ENCODE data around the gene STX8.
A peak's percentile ranks its signal among the peaks of the same experiment; 100 is the strongest.
"Not testable (repeated sequence)": the region's sequence is repeated elsewhere in the genome, so short reads cannot be mapped to it uniquely, and the experiment has no call there.

Gene STX8

DNA sequence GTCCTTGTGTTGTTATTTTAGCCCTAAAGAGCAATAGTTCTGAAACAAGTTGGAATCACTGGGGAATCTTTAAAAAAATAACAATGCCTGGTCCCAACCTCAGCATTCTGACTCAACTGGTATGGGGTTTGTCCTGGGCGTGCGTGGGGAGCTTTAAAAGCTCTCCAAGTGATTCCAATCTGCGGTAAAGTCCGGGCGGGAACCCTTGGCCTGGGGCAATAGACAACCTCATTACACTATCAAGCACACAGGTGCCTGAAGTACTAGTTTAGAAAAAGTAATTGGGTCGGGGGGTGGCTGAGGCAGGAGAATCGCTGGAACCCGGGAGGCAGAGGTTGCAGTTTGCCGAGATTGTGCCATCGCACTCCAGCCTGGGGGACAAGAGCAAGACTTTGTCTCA lies 4.4 kb downstream of the STX8 start:
- ATAC-seq (ENCODE audit: low read depth) = no peak
- no peak for DNase-seq (ENCODE audit: low spot score in 2 of 2)
- H3K4me3 Mint-ChIP-seq = no peak overlapping the region
- H3K9me3 Mint-ChIP-seq = peaks cover 1% of the 10 kb centered on the region
- peaks cover 16% of the 10 kb centered on the region for H3K36me3 Mint-ChIP-seq
- H3K27ac Mint-ChIP-seq = no peak overlapping the region
- H3K27me3 Mint-ChIP-seq = no peaks in the 10 kb centered on the region
- H3K4me1 Mint-ChIP-seq = peaks cover 12% of the 10 kb centered on the region

GRCh38 chr17:9568957-9569588 lies 6.5 kb downstream of the STX8 start:
- DNase-seq (ENCODE audit: low spot score in 2 of 2) = no peak
- no peaks in the 10 kb centered on the region for H3K27me3 Mint-ChIP-seq
- H3K27ac Mint-ChIP-seq = no peak overlapping the region
- H3K36me3 Mint-ChIP-seq = peaks cover 26% of the 10 kb centered on the region
- H3K4me3 Mint-ChIP-seq = no peak overlapping the region
- H3K4me1 Mint-ChIP-seq = peaks cover 19% of the 10 kb centered on the region
- H3K9me3 Mint-ChIP-seq = peaks cover 2% of the 10 kb centered on the region
- no peak for ATAC-seq (ENCODE audit: low read depth)

DNA sequence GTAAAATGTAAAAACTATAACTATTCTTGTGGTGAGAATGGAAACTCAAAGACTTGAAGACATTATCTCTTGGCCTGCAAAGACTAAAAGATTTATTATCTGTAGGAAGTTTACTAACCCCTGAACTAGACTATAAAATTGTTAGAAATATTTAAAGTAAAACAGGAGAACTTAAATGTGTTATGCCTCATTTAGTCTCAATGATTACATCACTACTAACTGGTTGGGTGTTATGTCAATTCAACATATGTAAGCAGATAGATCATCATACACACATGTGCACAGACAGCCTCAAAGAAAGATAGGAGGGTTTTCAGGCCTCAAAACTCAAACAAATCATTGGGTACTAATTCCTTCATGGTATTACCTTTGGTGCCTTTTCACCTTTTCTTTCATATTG lies 7.6 kb downstream of the STX8 start:
- DNase-seq (ENCODE audit: low spot score in 2 of 2) = no peak

GRCh38 chr17:9566739-9567138 lies 8.9 kb downstream of the STX8 start:
- not testable (repeated sequence) for H3K4me3 Mint-ChIP-seq, H3K27ac Mint-ChIP-seq

More for the DNA sequence above, 7.6 kb downstream of the STX8 start:
- Mint-ChIP-seq H3K4me1 (peaks cover 18% of the 10 kb centered on the region), H3K9me3 (peaks cover 3% of the 10 kb centered on the region), H3K27me3 (no peaks in the 10 kb centered on the region), H3K4me3 (no peak overlapping the region), H3K36me3 (peaks cover 32% of the 10 kb centered on the region), H3K27ac (no peak overlapping the region)
- no peak for ATAC-seq (ENCODE audit: low read depth)

DNA sequence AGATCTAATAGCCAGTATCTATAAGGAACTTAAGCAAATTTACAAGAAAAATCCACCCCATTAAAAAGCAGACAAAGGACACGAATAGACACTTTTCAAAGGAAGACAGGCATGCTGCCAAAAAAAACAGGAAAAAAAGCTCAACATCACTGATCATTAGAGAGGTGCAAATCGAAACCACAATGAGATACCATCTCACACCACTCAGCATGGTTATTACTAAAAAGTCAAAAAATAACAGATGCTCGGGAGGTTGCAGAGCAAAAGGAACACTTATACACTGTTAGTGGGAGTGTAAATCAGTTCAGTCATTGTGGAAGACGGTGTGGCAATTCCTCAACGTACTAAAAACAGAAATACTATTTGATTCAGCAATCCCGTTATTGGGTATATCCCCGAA lies 9.6 kb downstream of the STX8 start:
- Mint-ChIP-seq H3K36me3 (peaks cover 39% of the 10 kb centered on the region), H3K9me3 (peaks cover 3% of the 10 kb centered on the region), H3K27me3 (no peaks in the 10 kb centered on the region), H3K4me3 (no peak overlapping the region), H3K4me1 (peaks cover 18% of the 10 kb centered on the region), H3K27ac (peak overlapping the region; percentile 12)
- DNase-seq (ENCODE audit: low spot score in 2 of 2) = no peak
- no peak for ATAC-seq (ENCODE audit: low read depth)

More at GRCh38 chr17:9566739-9567138, 8.9 kb downstream of the STX8 start:
- H3K9me3 Mint-ChIP-seq; ATAC-seq (ENCODE audit: low read depth); DNase-seq (ENCODE audit: low spot score in 2 of 2); H3K27me3 Mint-ChIP-seq: not testable (repeated sequence)
- Mint-ChIP-seq H3K36me3 (peaks cover 39% of the 10 kb centered on the region), H3K4me1 (peaks cover 18% of the 10 kb centered on the region)

DNA sequence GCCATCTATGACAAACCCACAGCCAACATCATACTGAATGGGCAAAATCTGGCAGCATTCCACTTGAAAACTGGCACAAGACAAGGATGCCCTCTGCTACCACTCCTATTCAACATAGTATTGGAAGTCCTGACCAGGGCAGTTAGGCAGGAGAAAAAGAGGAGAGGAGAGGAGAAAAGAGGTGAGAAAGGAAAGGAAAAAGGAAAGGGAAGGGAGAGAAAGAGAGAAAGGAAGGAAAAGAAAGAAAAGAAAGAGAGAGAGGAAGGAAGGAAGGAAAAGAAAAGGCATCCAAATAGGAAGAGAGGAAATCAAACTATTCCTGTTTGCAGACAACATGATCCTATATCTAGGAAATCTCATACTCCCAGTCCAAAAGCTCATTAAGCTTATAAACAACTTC lies 11.5 kb downstream of the STX8 start:
- no peak overlapping the region for H3K27ac Mint-ChIP-seq
- peaks cover 18% of the 10 kb centered on the region for H3K4me1 Mint-ChIP-seq
- no peak for ATAC-seq (ENCODE audit: low read depth)
- DNase-seq (ENCODE audit: low spot score in 2 of 2) = no peak
- peaks cover 3% of the 10 kb centered on the region for H3K9me3 Mint-ChIP-seq
- no peak overlapping the region for H3K4me3 Mint-ChIP-seq
- H3K36me3 Mint-ChIP-seq = peaks cover 36% of the 10 kb centered on the region
- no peaks in the 10 kb centered on the region for H3K27me3 Mint-ChIP-seq

DNA sequence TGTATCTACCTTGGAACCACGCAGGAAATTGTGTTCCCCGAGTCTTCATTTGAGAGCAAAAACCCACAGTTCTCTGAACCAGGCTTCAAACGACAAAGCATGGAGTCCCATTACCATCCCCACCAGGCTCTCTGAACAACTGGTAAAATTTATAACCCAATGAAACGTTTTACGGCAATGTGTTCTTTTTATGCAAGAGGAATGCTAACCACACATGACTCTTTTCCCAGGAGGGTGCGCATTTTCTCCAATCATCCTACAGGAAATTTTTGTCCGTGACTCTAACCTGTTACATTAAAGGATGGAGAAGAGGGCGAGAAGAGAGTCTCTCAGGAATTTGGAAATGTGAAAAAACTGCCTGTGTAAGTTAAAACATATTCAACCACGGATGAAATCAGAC lies 17.8 kb downstream of the STX8 start:
- Mint-ChIP-seq H3K36me3 (peaks cover 10% of the 10 kb centered on the region), H3K4me3 (no peak overlapping the region), H3K9me3 (no peaks in the 10 kb centered on the region), H3K27me3 (no peaks in the 10 kb centered on the region), H3K27ac (no peak overlapping the region), H3K4me1 (no peaks in the 10 kb centered on the region)
- DNase-seq (ENCODE audit: low spot score in 2 of 2) (no peak), ATAC-seq (ENCODE audit: low read depth) (no peak)

- Mint-ChIP-seq H3K4me1 (no peaks in the 10 kb centered on the region), H3K9me3 (no peaks in the 10 kb centered on the region), H3K27me3 (no peaks in the 10 kb centered on the region), H3K27ac (no peak overlapping the region), H3K4me3 (no peak overlapping the region), H3K36me3 (peaks cover 6% of the 10 kb centered on the region)
- ATAC-seq (ENCODE audit: low read depth) (no peak), DNase-seq (ENCODE audit: low spot score in 2 of 2) (no peak)
Measured at GRCh38 chr17:9557161-9557755, 18.4 kb downstream of the STX8 start.

- not testable (repeated sequence) for H3K27me3 Mint-ChIP-seq, H3K4me3 Mint-ChIP-seq, H3K9me3 Mint-ChIP-seq, H3K36me3 Mint-ChIP-seq, H3K27ac Mint-ChIP-seq, H3K4me1 Mint-ChIP-seq
- DNase-seq (ENCODE audit: low spot score in 2 of 2) (peak; percentile 11 to 22), ATAC-seq (ENCODE audit: low read depth) (peak; percentile 41)
Measured at GRCh38 chr17:9554715-9555114, 20.9 kb downstream of the STX8 start.

DNA sequence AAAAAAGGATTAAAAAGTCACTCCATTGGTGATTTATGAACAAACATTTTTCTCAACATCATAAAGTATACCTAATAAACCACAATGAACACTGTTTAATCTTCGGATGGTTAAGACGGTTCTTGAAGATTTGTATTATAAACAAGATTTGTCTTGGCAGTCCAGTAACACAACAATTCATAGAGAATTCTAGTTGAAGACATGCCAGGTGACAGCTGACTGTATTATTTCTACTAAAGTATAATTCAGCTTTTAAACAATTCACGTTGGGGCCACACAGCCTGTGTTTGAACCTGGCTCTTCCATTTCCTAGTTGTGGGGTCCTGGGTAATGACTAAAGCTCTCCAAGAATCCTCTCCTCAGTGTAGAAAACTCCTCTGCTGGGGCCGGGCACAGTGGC lies 22.0 kb downstream of the STX8 start:
- H3K4me1 Mint-ChIP-seq = no peaks in the 10 kb centered on the region
- no peak overlapping the region for H3K27ac Mint-ChIP-seq
- no peaks in the 10 kb centered on the region for H3K9me3 Mint-ChIP-seq
- peaks cover 10% of the 10 kb centered on the region for H3K36me3 Mint-ChIP-seq
- H3K4me3 Mint-ChIP-seq = no peak overlapping the region
- ATAC-seq (ENCODE audit: low read depth) (no peak), DNase-seq (ENCODE audit: low spot score in 2 of 2) (no peak)
- no peaks in the 10 kb centered on the region for H3K27me3 Mint-ChIP-seq

GRCh38 chr17:9553181-9553580 lies 22.4 kb downstream of the STX8 start:
- H3K36me3 Mint-ChIP-seq = peaks cover 10% of the 10 kb centered on the region
- no peak overlapping the region for H3K4me3 Mint-ChIP-seq
- ATAC-seq (ENCODE audit: low read depth) = no peak
- no peak for DNase-seq (ENCODE audit: low spot score in 2 of 2)
- no peaks in the 10 kb centered on the region for H3K4me1 Mint-ChIP-seq
- no peaks in the 10 kb centered on the region for H3K9me3 Mint-ChIP-seq
- H3K27ac Mint-ChIP-seq = no peak overlapping the region
- H3K27me3 Mint-ChIP-seq = no peaks in the 10 kb centered on the region

- Mint-ChIP-seq H3K4me3 (no peak overlapping the region), H3K4me1 (no peaks in the 10 kb centered on the region), H3K36me3 (peaks cover 10% of the 10 kb centered on the region), H3K27me3 (no peaks in the 10 kb centered on the region), H3K9me3 (no peaks in the 10 kb centered on the region), H3K27ac (no peak overlapping the region)
- ATAC-seq (ENCODE audit: low read depth) (no peak), DNase-seq (ENCODE audit: low spot score in 2 of 2) (no peak)
Measured at GRCh38 chr17:9549215-9549614, 26.4 kb downstream of the STX8 start.

- no peak for ATAC-seq (ENCODE audit: low read depth)
- Mint-ChIP-seq H3K27me3 (no peaks in the 10 kb centered on the region), H3K4me3 (no peak overlapping the region), H3K36me3 (peaks cover 25% of the 10 kb centered on the region), H3K4me1 (no peaks in the 10 kb centered on the region), H3K9me3 (no peaks in the 10 kb centered on the region), H3K27ac (no peak overlapping the region)
- no peak for DNase-seq (ENCODE audit: low spot score in 2 of 2)
Measured at GRCh38 chr17:9544221-9544620, 31.4 kb downstream of the STX8 start.

DNA sequence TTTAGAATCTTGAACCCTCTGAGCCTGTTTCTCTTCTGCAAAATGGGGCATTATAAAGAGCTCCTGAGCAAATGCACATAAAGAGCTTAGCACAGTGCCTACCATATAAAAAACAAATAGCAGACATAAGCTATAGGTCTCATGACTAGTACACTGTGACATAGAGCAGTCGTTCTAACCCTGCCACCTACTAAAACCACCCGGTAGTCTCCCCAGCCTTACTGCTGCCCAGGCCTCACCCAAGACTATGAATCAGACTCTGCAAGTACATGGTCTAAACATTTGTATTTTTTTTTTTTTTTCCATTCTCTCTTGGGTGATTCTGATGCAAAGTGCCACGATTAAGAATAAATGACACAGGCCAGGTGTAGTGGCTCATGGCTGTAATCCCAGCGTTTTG lies 33.9 kb downstream of the STX8 start:
- DNase-seq (ENCODE audit: low spot score in 2 of 2) = no peak
- no peak for ATAC-seq (ENCODE audit: low read depth)
- Mint-ChIP-seq H3K4me1 (no peaks in the 10 kb centered on the region), H3K4me3 (no peak overlapping the region), H3K27ac (no peak overlapping the region), H3K9me3 (no peaks in the 10 kb centered on the region), H3K27me3 (no peaks in the 10 kb centered on the region), H3K36me3 (peaks cover 28% of the 10 kb centered on the region)

- no peak for DNase-seq (ENCODE audit: low spot score in 2 of 2)
- Mint-ChIP-seq H3K4me3 (no peak overlapping the region), H3K4me1 (no peaks in the 10 kb centered on the region), H3K9me3 (no peaks in the 10 kb centered on the region), H3K27ac (no peak overlapping the region), H3K36me3 (peaks cover 29% of the 10 kb centered on the region), H3K27me3 (no peaks in the 10 kb centered on the region)
- no peak for ATAC-seq (ENCODE audit: low read depth)
Measured at GRCh38 chr17:9538626-9539025, 37.0 kb downstream of the STX8 start.

Data from memory B cell (primary cell).